Measurements from ENCODE around the gene SNTA1. TPM values are rescaled to one million over a fixed set of nuclear protein-coding genes. Genes with fewer than 3 reads are reported as not detected.

SNTA1 gene
- total RNA-seq, 1 experiment from 2014 or later: 14.6 TPM

- no peak overlapping the region for H3K9ac ChIP-seq (ENCODE audit: low read length)
- no TSS peak for BruUV-seq (replicated peaks)
- no peak overlapping the region for H3K4me3 ChIP-seq (replicated peaks in 1 of 2; ENCODE audit: low read depth in 1 of 2, low read length in 2 of 2)
- ATAC-seq (no peak), DNase-seq (ENCODE audit: low read depth, low spot score) (no peak)
- POLR2A ChIA-PET: no interaction called here
- H3K79me2 ChIP-seq (ENCODE audit: insufficient read depth, low read length): no peaks in the 10 kb centered on the region
- H3K27me3 ChIP-seq (ENCODE audit: insufficient read depth, low read length): no peaks in the 10 kb centered on the region
- no peaks in the 10 kb centered on the region for H3K4me1 ChIP-seq (ENCODE audit: control insufficient read depth in 1 of 2, insufficient read depth in 2 of 2, low read length in 2 of 2)
- no peaks in the 10 kb centered on the region for H3K9me2 ChIP-seq (ENCODE audit: insufficient read depth)
- H3K36me3 ChIP-seq (ENCODE audit: control insufficient read depth in 1 of 2, insufficient read depth in 2 of 2, low read length in 2 of 2): peaks cover 33 to 38% of the 10 kb centered on the region in 2 experiments
- no peaks in the 10 kb centered on the region for H4K20me1 ChIP-seq (ENCODE audit: insufficient read depth)
- no peak for TF ChIP-seq POLR2A (IDR thresholded peaks at IDR 0.05; ENCODE audit: borderline replicate concordance, extremely low read depth, insufficient read depth, insufficient read length)
- H3K27ac ChIP-seq (ENCODE audit: low read depth, low read length): no peak overlapping the region
- H3K9me3 ChIP-seq (ENCODE audit: control insufficient read depth in 1 of 2, insufficient read depth in 1 of 2, low read depth in 1 of 2, low read length in 2 of 2): no peaks in the 10 kb centered on the region
- intact Hi-C loops (cut with micrococcal nuclease): no loop called here
- H2AFZ ChIP-seq (ENCODE audit: low read depth, low read length, poor library complexity, severe bottlenecking): no peak overlapping the region
- RAD21 ChIA-PET (ENCODE audit: low non-redundant PET in 1 of 2, low total read pairs in 2 of 2, uncharacterized antibody in 2 of 2, unreplicated experiment in 2 of 2): no interaction called here
- CTCF ChIA-PET: interaction anchor here (1.1 kb wide), 1 partner anchor 14 kb away, joined by 3 read pairs; no protein-coding TSS in a partner anchor
- H3K4me2 ChIP-seq (ENCODE audit: low read length): no peak overlapping the region
Measured at GRCh38 chr20:33386673-33387072, 56.9 kb downstream of the SNTA1 start.

GRCh38 chr20:33377366-33377765 is 66.2 kb downstream of the SNTA1 start:
- CTCF ChIA-PET: no interaction called here
- no peak for ATAC-seq
- POLR2A ChIA-PET: no interaction called here

More at GRCh38 chr20:33377366-33377765, 66.2 kb downstream of the SNTA1 start:
- Histone ChIP-seq H3K4me2 (ENCODE audit: low read length) (no peak overlapping the region), H3K4me3 (replicated peaks in 1 of 2; ENCODE audit: low read depth in 1 of 2, low read length in 2 of 2) (no peak overlapping the region), H3K36me3 (ENCODE audit: control insufficient read depth in 1 of 2, insufficient read depth in 2 of 2, low read length in 2 of 2) (peaks cover 29 to 41% of the 10 kb centered on the region in 2 experiments), H3K9me3 (ENCODE audit: control insufficient read depth in 1 of 2, insufficient read depth in 1 of 2, low read depth in 1 of 2, low read length in 2 of 2) (no peaks in the 10 kb centered on the region), H3K27me3 (ENCODE audit: insufficient read depth, low read length) (no peaks in the 10 kb centered on the region), H3K9me2 (ENCODE audit: insufficient read depth) (no peaks in the 10 kb centered on the region), H3K9ac (ENCODE audit: low read length) (no peak overlapping the region), H4K20me1 (ENCODE audit: insufficient read depth) (no peaks in the 10 kb centered on the region), H3K27ac (ENCODE audit: low read depth, low read length) (no peak overlapping the region), H3K4me1 (ENCODE audit: control insufficient read depth in 1 of 2, insufficient read depth in 2 of 2, low read length in 2 of 2) (no peaks in the 10 kb centered on the region), H2AFZ (ENCODE audit: low read depth, low read length, poor library complexity, severe bottlenecking) (no peak overlapping the region), H3K79me2 (ENCODE audit: insufficient read depth, low read length) (no peaks in the 10 kb centered on the region)
- no peak for TF ChIP-seq POLR2A (IDR thresholded peaks at IDR 0.05; ENCODE audit: borderline replicate concordance, extremely low read depth, insufficient read depth, insufficient read length)
- TF ChIP-seq YY1 (IDR thresholded peaks at IDR 0.05; ENCODE audit: extremely low read depth, insufficient replicate concordance, low read depth, low read length): no peak
- TF ChIP-seq SIN3A (IDR thresholded peaks at IDR 0.05; ENCODE audit: low read depth): no peak
- no peak for TF ChIP-seq FOSL1 (IDR thresholded peaks at IDR 0.05; ENCODE audit: low read depth)
- no peak for TF ChIP-seq EGR1 (IDR thresholded peaks at IDR 0.05; ENCODE audit: low read depth)
- TF ChIP-seq ATF3 (IDR thresholded peaks at IDR 0.05): no peak
- no peak for TF ChIP-seq POLR2AphosphoS5 (IDR thresholded peaks at IDR 0.05; ENCODE audit: low read depth, low read length)
- no peak for TF ChIP-seq TCF7L2 (IDR thresholded peaks at IDR 0.05; ENCODE audit: borderline replicate concordance, extremely low read depth, insufficient read depth, insufficient read length)
- TF ChIP-seq ELF1 (IDR thresholded peaks at IDR 0.05; ENCODE audit: borderline replicate concordance, low read depth): no peak
- TF ChIP-seq ZBTB33 (IDR thresholded peaks at IDR 0.05; ENCODE audit: extremely low read depth, insufficient replicate concordance, low read length): no peak
- no peak for TF ChIP-seq MAX (IDR thresholded peaks at IDR 0.05)
- no peak for TF ChIP-seq EZH2 (IDR thresholded peaks at IDR 0.05)
- no peak for TF ChIP-seq EZH2phosphoT487 (IDR thresholded peaks at IDR 0.05; ENCODE audit: borderline replicate concordance)
- TF ChIP-seq JUND (IDR thresholded peaks at IDR 0.05): no peak
- no peak for TF ChIP-seq ZNF274 (IDR thresholded peaks at IDR 0.05; ENCODE audit: low read depth, low read length)
- TF ChIP-seq SP1 (IDR thresholded peaks at IDR 0.05; ENCODE audit: low read depth): no peak
- no peak for DNase-seq (ENCODE audit: low read depth, low spot score)
- RAD21 ChIA-PET (ENCODE audit: low non-redundant PET in 1 of 2, low total read pairs in 2 of 2, uncharacterized antibody in 2 of 2, unreplicated experiment in 2 of 2): no interaction called here
- BruUV-seq (replicated peaks): no TSS peak
- intact Hi-C loops (cut with micrococcal nuclease): no loop called here

Data from HCT116 (cell line).